Dermis lymphatic vessel endothelial cell (primary cell): Measurements from ENCODE around the gene FGF23. TPM values are rescaled to one million over a fixed set of nuclear protein-coding genes. Genes with fewer than 3 reads are reported as not detected.

ENCODE experiments used
- total RNA-seq: library from RNA; depleted of rRNA; stranded (reverse); fragments of >200 nt; gene quantifications from 2 replicates; pipeline ENCODE4 v1.2.1, GENCODE V29; 2014

Gene FGF23
- total RNA-seq, result not detected in 2 replicates

GRCh38 chr12:4379405-4379804, at the start of gene FGF23:
Gene FGF23, minus strand, starts transcription at chr12:4379712. Its CDS starts 130 bp downstream, at chr12:4379582.

GRCh38 chr12:4320853-4321701, 58.4 kb downstream of the FGF23 start, which contains the start of gene TIGAR:
Gene TIGAR, plus strand, starts transcription at chr12:4321213. Its CDS starts 59 bp downstream, at chr12:4321272.

Other genes starting within 250 kb of the FGF23 start
- gene CCND2, start 106.0 kb downstream of the FGF23 start, total RNA-seq, result 69.9 and 82.0 TPM in 2 replicates
- gene TIGAR, start 58.5 kb downstream of the FGF23 start, total RNA-seq, result 8.5 and 12.8 TPM in 2 replicates
- not detected in 2 replicates for gene FGF6, start 66.1 kb upstream of the FGF23 start, total RNA-seq
- gene RAD51AP1, start 159.2 kb upstream of the FGF23 start, total RNA-seq, result 3.4 and 3.7 TPM in 2 replicates
- gene DYRK4, start 182.5 kb upstream of the FGF23 start, total RNA-seq, result 38.3 and 60.1 TPM in 2 replicates